ENCODE results near the gene CFAP99.

The CFAP99 gene

GRCh38 chr4:2393353-2394270 is 25.1 kb upstream of the CFAP99 start:
- peak overlapping the region; percentile 20; the same call in 1 of the 2 replicates for H3K4me3 ChIP-seq (ENCODE audit: low read length)
- H3K79me2 ChIP-seq (ENCODE audit: control insufficient read depth, low read length), result no peaks in the 10 kb centered on the region
- no peaks in the 10 kb centered on the region for H4K20me1 ChIP-seq (ENCODE audit: control insufficient read depth, insufficient read depth, low read depth, low read length)
- H3K27ac ChIP-seq (ENCODE audit: low read depth, low read length), result no peak overlapping the region
- no peaks in the 10 kb centered on the region for H3K36me3 ChIP-seq (ENCODE audit: control insufficient read depth, low read length)
- H3K27me3 ChIP-seq (ENCODE audit: control insufficient read depth, low read length), result peaks cover 30% of the 10 kb centered on the region
- H3K9me2 ChIP-seq (replicated peaks; ENCODE audit: control insufficient read depth, low read length), result no peaks in the 10 kb centered on the region
- H3K4me1 ChIP-seq (ENCODE audit: control insufficient read depth, low read length), result peaks cover 11% of the 10 kb centered on the region
- TF ChIP-seq EZH2phosphoT487 (IDR thresholded peaks at IDR 0.05; ENCODE audit: borderline replicate concordance, low read length), result no peak
- TF ChIP-seq CTCF (IDR thresholded peaks at IDR 0.05; ENCODE audit: low read depth, low read length, poor library complexity, severe bottlenecking), result no peak
- H3K9me3 ChIP-seq (ENCODE audit: control insufficient read depth, insufficient read depth, low read length), result no peaks in the 10 kb centered on the region
- H3F3A ChIP-seq (ENCODE audit: control insufficient read depth, insufficient read depth), result no peaks in the 10 kb centered on the region
- H3K4me2 ChIP-seq (ENCODE audit: low read length), result peak overlapping the region; percentile 51

- H3K27ac ChIP-seq (ENCODE audit: low read depth, low read length), result no peak overlapping the region
- H3K4me3 ChIP-seq (ENCODE audit: low read length), result no peak overlapping the region
- TF ChIP-seq CTCF (IDR thresholded peaks at IDR 0.05; ENCODE audit: low read depth, low read length, poor library complexity, severe bottlenecking), result no peak
- H3F3A ChIP-seq (ENCODE audit: control insufficient read depth, insufficient read depth), result no peaks in the 10 kb centered on the region
- no peaks in the 10 kb centered on the region for H4K20me1 ChIP-seq (ENCODE audit: control insufficient read depth, insufficient read depth, low read depth, low read length)
- no peaks in the 10 kb centered on the region for H3K79me2 ChIP-seq (ENCODE audit: control insufficient read depth, low read length)
- no peaks in the 10 kb centered on the region for H3K9me3 ChIP-seq (ENCODE audit: control insufficient read depth, insufficient read depth, low read length)
- no peaks in the 10 kb centered on the region for H3K36me3 ChIP-seq (ENCODE audit: control insufficient read depth, low read length)
- H3K9me2 ChIP-seq (replicated peaks; ENCODE audit: control insufficient read depth, low read length), result no peaks in the 10 kb centered on the region
- no peak overlapping the region for H3K4me2 ChIP-seq (ENCODE audit: low read length)
- peaks cover 11% of the 10 kb centered on the region for H3K4me1 ChIP-seq (ENCODE audit: control insufficient read depth, low read length)
- H3K27me3 ChIP-seq (ENCODE audit: control insufficient read depth, low read length), result peaks cover 30% of the 10 kb centered on the region
These were observed 24.2 kb upstream of the CFAP99 start for GRCh38 chr4:2394528-2394927.

- H3K36me3 ChIP-seq (ENCODE audit: control insufficient read depth, low read length), result no peaks in the 10 kb centered on the region
- TF ChIP-seq EZH2phosphoT487 (IDR thresholded peaks at IDR 0.05; ENCODE audit: borderline replicate concordance, low read length), result no peak
- TF ChIP-seq CTCF (IDR thresholded peaks at IDR 0.05; ENCODE audit: low read depth, low read length, poor library complexity, severe bottlenecking), result no peak
- peaks cover 27% of the 10 kb centered on the region for H3K27me3 ChIP-seq (ENCODE audit: control insufficient read depth, low read length)
- H3K4me1 ChIP-seq (ENCODE audit: control insufficient read depth, low read length), result peaks cover 11% of the 10 kb centered on the region
- no peaks in the 10 kb centered on the region for H3K79me2 ChIP-seq (ENCODE audit: control insufficient read depth, low read length)
- H3K9me2 ChIP-seq (replicated peaks; ENCODE audit: control insufficient read depth, low read length), result no peaks in the 10 kb centered on the region
- H3F3A ChIP-seq (ENCODE audit: control insufficient read depth, insufficient read depth), result no peaks in the 10 kb centered on the region
- no peak overlapping the region for H3K4me2 ChIP-seq (ENCODE audit: low read length)
- no peak overlapping the region for H3K4me3 ChIP-seq (ENCODE audit: low read length)
- H3K27ac ChIP-seq (ENCODE audit: low read depth, low read length), result no peak overlapping the region
- H3K9me3 ChIP-seq (ENCODE audit: control insufficient read depth, insufficient read depth, low read length), result no peaks in the 10 kb centered on the region
- no peaks in the 10 kb centered on the region for H4K20me1 ChIP-seq (ENCODE audit: control insufficient read depth, insufficient read depth, low read depth, low read length)
These were observed 23.7 kb upstream of the CFAP99 start for GRCh38 chr4:2395038-2395437.
